HG03064 (cell line): ENCODE data around the gene NRTN.
"Not testable (repeated sequence)": the region's sequence is repeated elsewhere in the genome, so short reads cannot be mapped to it uniquely, and the experiment has no call there.

Experiments
- ATAC-seq: cut with Tn5 transposase; IDR thresholded peaks from one replicate; pipeline ENCODE4 v1.9.1; 2021; ENCODE audit warnings: low read depth; ENCODE audit not compliant: unreplicated experiment

The NRTN gene

DNA sequence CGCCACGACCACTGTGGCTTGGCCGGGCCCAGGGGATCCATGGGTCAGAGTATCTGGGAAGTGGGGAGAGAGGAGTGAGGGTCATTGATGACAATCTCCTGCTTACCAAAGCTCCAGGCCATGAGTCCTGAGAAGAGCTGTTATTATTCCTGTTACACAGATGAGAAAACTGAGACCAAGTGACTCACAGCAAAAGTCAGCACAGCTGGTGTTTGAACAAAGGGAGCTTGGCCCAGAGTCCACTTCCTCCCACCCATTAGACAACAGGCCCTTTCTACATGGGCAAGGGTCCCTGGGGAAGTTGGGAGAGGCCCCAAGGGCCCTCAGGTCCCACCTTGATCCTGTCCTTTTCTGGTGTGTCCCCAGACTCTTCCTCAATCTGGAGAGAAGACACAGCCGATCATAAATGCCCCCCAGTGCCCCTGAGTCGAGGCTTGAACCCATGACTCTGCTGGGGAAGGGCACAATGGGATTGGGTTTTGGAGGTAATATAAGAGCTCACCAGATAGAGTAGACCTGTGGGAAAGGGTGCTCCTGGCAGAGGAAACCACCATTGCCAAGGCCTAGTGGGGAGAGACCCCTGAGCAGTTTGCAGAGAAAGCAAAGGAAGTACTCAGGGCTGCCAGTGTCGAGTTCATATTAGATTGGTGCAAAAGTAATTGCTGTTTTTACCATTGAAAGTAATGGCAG is 27.8 kb downstream of the NRTN start:
- no peak for ATAC-seq

DNA sequence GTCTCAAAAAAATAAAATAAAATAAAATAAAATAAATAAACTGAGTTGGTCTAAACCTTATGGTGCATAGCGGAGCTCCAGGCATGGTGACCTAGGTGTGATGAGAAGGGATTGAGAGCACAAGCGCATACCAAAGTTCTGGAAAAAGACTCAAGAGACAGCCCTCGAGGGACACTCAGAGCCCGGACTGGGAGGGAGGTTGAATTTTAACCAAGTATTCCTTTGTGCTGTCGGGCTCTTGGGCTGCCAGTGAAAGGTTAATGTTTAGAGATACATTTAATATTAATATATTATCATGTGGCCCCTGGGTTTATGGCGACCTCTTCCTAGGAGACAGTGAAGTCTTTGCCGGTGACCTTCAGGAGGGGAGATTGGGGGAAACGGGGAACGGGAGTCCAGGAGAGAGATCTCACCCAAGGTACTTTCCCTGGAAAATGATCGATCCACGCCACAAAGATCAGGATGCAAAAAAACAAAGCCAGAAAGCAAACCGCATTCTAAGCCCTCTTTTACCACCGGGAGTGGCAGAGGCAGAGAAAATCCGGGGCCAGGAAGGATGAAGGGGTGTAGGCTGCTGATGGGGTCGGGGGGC is 33.0 kb downstream of the NRTN start:
- ATAC-seq: no peak

DNA sequence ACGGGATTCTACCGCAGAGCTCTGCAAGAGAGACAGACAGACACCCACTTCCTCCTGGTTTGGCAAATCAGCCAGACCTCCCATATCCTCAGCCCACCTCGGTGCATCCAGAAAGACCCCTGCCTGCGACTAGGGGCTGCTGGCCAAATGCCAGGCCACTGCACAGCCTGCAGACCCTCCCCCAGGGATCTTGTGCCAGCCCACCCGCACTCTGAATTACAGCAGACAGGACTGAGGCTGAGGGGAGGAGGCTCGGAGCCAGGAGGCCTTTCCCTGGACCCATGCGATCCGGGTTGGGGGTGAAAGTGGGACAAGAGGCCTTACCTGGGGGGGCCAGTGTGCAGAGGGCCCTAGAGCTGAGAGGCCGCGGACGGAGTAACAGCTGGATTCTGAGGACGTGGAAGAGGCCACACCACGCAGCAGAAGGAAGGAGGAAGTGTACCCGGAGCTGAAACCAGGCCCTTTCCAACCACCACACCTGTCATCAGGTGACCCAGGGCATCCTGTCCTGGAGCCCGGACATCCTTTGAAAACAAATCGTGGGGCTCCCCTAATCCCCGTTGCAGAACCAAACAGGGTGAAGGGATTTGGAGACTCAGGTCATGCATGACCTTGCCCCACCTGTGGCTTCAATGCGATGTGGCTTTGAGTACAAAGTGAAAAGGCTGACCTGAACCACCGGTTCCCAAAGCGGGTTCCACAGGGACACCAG is 33.6 kb downstream of the NRTN start:
- ATAC-seq: no peak

DNA sequence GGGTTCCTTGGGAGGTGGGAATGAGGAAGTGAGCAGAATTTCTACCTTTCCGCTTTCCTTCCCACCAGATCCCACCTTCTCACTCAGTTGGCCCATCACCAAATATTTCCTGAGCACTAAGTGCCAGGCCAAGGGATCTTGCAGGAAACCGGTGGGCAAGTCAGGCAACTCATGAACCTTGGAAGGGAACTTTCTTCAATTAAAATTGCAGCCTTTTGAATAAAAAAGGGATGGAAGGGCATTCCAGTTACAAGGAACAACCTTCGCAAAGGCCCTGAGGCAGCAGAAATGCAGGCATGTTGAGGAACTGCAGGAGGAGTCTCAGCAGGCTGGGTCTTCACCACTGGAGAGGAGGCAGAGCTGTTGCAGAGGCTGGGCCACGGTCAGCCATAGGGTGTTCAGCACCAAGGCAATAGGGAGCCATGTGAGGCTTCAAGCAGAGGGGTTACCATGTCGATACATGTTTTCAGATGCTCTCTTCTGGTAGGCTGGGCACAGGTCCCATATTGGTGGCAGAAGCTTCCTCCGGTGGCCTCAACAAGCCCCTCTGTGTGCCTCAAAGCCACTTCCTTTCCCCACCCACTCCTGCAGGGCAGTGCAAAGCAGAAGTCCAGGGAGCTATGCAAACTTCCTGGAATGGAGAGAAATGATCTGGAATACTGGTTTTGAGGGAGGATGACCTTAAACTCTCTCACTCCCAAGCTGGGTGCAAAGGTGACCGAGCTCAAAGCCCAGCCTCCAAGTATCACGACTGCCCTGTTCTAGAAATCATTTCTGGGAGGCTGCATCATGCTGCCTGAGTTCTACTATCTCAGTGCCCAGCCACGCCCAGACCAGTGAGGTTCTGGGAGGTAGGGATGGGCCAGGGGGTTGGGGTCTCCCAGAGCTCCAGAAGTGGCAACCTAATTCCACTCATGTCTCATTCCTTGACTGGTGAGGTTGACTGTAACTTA is 34.5 kb downstream of the NRTN start, which contains the start of gene FUT6:
Gene FUT6, minus strand, starts transcription at position 638 of the 953 bp plus-strand sequence. CDS start 7,135 bp downstream, outside the sequence.
- ATAC-seq: no peak

DNA sequence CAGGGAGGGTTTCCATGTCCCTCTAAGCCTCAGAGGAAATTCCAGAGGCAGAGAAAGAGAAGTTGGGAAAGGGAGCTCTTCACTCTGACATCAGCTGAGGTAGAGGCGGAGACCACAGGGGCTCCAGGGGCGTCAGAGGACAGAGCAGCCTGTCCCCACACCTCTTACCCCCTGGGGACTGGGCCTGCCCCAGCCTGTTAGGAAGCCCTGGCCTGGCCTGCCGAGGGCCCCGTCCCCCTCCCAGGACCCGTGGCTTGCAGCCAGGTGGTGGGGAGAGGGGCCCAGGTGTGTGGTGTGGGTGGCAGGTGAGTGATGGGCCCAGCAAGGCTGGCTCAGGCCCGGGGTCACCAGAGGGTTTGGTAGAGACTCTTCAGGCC is 36.9 kb downstream of the NRTN start:
- ATAC-seq: not testable (repeated sequence)

DNA sequence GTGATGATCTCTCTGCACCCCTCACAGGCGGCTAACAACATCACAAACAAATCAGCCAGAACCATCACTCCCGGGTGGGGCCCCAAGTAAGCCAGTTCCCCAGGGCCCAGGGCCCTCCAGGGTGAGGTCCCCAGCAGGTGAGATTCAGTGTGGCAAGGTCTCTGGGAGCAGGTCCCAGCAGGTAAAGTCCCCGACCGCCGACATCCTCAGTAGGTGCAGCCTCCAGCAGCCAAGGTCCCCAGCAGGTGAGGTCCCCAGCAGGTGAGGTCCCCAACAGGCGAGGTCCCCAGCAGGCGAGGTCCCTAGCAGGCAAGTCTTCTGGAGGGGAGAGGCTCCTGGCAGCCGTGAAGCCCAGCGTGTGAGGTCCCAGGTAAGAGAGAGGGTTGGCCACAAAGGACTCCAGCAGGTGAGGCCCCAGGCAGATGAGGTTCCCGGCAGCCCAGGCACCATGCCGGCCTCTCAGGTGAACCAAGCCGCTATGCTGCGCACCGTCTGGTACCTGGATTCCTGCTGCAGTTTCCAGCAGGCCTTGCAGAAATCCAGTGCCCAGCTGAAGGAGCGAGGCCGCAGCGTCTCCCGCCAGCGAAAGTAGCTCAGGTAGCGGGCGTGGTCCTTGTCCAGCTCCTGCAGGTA is 38.5 kb downstream of the NRTN start:
- ATAC-seq: no peak

DNA sequence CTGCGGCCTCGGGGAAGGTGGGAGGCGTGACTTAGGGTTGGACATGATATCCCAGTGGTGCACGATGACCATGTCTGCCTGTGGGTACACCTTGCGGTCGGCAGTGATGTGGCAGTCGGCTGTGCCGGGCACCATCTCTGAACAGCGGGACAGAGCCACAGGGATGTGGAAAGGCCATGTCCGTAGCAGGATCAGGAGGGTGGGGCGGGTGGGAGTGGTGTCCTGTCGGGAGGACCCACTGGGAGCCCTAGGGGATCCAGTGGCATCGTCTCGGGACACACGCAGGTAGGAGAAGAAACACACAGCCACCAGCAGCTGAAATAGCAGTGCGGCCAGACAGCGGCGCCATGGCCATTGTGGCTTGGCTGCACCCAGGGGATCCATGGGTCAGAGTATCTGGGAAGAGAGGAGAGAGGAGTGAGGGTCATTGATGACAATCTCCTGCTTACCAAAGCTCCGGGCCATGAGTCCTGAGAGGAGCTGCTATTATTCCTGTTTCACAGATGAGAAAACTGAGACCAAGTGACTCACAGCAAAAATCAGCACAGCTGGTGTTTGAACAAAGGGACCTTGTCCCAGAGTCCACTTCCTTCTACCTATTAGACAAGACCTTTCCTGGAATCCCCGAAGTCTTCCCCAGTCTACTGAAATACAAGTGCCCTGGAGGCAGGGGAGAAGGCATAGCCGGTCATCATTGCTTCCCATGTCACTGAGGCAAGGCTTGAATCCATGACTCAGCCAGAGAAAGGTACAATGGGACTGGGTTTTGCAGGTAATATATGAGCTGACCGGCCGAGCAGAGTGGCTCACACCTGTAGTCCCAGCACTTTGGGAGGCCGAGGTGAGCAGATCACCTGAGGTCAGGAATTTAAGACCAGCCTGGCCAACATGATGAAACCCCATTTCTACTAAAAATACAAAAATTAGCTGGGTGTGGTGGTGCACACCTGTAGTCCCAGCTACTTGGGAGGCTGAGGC is 39.9 kb downstream of the NRTN start:
- ATAC-seq: no peak

DNA sequence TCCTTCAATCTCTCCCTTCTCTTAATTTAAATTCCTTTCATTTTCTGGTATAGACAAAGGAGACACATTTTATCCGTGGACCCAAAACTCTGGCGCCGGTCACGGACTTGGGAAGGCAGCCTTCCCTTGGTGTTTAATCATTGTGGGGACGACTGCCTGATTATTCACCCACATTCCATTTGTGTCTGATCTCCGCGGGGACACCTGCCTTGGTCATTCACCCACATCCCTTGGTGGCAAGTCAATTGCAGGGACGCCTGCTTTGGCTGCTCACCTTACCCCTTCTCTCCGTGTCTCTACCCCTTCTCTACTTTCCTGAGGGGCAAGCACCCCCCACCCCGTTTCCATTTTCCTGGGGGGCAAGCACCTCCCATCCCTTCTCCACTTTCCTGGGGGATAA is 43.0 kb downstream of the NRTN start:
- ATAC-seq: not testable (repeated sequence)

DNA sequence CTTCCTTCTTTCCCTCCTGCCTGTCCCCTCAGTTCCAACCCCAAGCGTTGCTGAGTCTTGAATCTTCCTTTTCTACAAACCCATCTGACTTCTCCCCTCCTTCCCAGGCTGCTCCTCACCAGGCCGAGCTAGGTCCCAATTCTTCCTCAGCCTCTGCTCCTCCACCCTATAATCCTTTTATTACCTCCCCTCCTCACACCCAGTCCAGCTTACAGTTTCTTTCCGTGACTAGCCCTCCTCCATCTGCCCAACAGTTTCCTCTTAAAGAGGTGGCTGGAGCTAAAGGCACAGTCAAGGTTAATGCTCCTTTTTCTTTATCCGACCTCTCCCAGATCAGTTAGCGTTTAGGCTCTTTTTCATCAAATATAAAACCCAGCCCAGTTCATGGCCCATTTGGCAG is 43.8 kb downstream of the NRTN start:
- not testable (repeated sequence) for ATAC-seq

DNA sequence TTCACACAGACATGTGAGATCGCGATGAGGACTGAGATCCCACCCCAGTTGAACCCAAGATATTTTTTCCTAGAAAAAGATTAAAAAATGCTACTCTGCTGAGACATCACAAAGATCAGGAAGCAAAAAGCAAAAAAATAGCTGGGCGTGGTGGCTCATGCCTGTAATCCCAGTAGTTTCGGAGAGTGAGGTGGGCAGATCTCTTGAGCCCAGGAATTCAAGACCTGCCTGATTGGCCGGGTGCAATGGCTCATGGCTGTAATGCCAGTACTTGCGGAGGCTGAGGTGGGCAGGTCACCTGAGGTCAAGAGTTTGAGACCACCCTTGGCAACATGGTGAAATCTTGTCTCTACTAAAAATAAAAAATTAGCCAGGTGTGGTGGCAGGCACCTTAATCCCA is 45.3 kb downstream of the NRTN start:
- ATAC-seq: no peak

DNA sequence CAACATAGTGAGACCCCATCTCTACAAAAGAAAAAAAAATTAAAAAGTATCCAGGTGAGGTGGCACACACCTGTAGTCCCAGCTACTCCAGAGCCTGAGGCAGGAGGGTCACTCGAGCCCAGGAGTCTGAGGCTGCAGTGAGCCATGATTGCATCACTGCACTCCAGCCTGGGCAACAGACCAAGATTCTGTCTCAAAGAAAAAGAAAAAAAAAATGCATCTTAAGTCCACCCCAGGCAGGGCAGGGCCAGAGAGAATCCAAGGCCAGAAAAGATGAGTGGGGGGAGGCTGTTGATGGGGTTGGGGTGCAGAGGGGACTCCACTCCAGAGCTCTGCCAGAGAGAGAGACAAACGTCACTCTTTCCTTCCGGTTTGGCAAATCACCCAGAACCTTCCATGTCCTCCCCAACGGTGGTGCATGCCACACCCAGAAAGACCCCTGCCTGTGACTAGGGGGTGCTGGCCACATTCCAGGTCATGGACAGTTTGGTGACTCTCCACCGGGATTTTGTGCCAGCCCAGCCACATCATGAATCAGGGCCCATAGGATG is 46.0 kb downstream of the NRTN start:
- no peak for ATAC-seq

DNA sequence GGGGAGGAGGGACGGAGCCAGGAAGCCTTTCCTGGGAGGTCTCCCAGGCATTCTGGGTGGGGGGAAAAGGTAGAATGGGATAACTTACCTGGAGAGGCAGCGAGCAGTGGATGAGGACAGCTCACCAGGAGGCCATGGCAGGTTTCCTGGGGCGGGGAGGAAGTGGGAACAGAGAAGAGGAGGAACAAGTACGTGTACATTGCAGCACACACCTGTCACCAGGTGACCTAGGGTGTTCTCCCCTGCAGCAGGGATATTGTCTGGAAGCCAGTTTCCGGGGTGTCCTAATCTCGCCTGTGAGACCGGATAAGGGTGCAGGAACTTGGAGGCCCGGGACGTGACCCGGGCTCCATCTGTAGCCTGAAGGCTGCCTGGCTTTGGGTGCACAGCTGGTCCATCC is 46.4 kb downstream of the NRTN start, which contains the start of gene FUT3:
Gene FUT3, minus strand, starts transcription at position 148 of the 400 bp plus-strand sequence.
- no peak for ATAC-seq

DNA sequence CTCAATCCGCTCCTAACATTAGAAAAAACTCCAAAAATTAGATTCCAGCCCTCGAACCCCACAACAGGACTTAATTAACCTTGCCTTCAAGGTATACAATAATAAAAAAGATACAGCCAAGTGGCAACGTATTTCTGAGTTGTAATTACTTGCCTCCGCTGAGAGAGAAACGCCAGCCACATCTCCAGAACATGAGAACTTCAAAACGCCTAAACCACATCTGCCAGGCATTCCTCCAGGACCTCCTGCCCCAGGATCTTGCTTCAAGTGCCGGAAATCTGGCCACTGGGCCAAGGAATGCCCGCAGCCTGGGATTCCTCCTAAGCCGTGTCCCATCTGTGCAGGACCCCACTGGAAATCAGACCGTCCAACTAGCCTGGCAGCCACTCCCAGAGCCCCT is 49.3 kb downstream of the NRTN start:
- ATAC-seq: not testable (repeated sequence)

DNA sequence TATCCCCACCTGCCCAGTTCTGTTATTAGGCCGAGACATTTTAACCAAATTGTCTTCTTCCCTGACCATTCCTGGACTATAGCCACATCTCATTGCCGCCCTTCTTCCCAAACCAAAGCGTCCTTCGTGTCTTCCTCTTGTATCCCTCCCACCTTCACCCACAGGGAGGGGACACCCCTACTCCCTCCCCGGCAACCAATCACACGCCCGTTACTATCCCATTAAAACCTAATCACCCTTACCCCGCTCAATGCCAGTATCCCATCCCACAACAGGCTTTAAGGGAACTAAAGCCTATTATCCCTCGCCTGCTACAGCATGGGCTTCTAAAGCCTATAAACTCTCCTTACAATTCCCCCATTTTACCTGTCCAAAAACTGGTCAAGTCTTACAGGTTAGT is 50.3 kb downstream of the NRTN start:
- not testable (repeated sequence) for ATAC-seq

DNA sequence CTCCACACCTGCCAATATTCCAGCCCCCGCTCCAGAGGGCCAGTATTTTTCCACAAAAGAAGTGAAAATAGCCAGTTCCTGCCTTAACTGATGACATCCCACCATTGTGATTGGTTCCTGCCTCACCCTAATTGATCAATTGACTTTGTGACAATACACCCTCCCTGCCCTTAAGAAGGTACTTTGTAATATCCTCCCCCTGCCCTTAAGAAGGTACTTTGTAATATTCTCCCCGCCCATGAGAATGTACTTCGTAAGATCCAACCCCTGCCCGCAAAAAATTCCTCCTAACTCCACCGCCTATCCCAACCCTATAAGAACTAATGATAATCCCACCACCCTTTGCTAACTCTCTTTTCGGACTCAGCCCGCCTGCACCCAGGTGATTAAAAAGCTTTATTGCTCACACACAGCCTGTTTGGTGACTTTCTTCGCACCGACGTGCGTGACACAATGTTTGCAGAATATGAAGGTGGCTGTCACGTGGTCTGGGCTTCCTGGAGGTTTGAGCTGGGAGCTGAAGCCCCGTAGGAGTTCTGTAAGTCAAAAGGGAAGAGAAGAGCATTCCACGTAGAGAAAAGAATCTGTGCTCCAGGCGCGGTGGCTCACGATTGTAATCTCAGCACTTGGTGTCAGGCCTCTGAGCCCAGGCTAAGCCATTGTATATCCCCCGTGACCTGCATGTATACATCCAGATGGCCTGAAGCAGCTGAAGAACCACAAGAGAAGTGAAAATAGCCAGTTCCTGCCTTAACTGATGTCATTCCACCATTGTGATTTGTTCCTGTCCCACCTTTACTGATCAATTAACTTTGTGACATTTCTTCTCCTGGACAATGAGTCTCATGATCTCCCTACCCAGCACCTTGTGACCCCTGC is 52.6 kb downstream of the NRTN start:
- ATAC-seq: no peak

DNA sequence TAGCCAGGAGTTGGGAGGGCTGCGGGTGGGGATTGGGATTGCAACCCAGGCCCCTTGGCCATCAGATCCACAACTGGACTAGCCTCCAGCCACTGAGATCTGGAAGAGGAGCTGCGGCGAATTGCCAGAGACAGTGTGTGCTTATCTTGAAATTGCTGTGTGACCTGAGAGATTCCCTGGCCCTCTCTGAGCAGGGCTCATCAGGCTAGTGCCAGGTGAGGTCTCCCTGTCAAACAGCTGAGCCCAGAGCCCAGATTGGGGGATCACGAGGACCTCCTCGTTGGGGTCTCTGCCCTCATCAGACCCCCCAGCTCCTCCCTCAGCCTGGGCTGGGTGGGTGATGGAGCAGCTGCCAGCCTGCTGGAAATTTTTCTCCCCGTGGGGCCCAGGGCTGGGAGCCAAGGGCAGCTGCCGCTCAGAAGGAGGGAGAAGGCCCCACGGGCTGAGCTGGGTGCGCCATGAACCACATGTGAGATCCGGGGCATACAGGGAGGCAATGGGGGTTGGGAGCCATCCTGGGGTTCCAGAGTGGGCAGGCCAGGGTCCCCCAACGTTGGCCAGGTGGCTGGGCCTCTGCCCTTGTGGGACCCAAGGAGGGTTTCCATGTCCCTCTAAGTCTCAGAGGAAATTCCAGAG is 58.3 kb downstream of the NRTN start:
- ATAC-seq: no peak

DNA sequence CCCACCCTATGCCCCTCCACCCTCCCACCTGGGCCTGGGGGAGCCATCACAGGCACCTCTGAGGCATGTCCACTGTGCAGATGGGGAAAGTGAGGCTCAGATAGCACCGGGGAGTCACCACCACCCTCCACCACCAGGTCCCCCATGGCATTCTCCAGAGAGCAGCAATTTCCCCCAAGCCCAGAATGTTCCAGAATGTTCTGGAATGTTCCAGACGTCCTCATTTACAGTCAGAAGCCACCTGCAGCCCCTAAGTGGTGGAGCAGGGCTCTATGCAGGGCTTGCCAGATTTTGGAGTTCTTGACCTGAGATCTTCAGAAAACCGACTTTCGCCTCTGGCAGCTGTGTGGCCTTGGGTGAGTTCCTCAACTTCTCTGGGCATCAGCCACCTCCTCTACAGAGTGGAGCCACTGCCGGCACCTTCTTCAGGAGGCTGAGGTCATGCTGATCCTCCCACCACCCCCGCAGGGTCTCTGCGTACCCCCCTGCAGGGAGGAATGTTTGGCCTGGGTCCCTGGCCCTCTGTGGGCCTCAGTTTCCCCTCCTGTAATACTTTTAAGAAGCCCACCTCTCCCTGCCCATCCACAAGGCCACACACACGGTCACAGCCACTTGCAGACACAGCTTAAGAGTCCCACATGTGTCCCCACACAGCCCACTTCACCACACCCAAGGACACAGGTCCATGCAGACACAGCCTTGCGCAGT is 59.3 kb downstream of the NRTN start:
- no peak for ATAC-seq
